ENCODE measurements around the gene SAXO2. TPM values are rescaled to one million over a fixed set of nuclear protein-coding genes. Genes with fewer than 3 reads are reported as not detected.

Gene SAXO2
- polyA plus RNA-seq, 1 donor from 2014 or later: 8.6 TPM

GRCh38 chr15:82314769-82315518 is 52.3 kb downstream of the SAXO2 start:
- no peaks in the 10 kb centered on the region for H4K20me1 ChIP-seq (ENCODE audit: insufficient read depth)
- no peaks in the 10 kb centered on the region for H3K27me3 ChIP-seq (ENCODE audit: insufficient read depth, low read depth, low read length)
- no peak overlapping the region for H3K4me2 ChIP-seq (ENCODE audit: low read length)
- no peaks in the 10 kb centered on the region for H3K36me3 ChIP-seq (ENCODE audit: insufficient read depth, low read length)
- H3F3A ChIP-seq (ENCODE audit: insufficient read depth, low read length, poor library complexity, severe bottlenecking): no peaks in the 10 kb centered on the region
- no peak overlapping the region for H3K27ac ChIP-seq (ENCODE audit: low read length)
- no peaks in the 10 kb centered on the region for H3K79me2 ChIP-seq (replicated peaks; ENCODE audit: insufficient read depth, low read length)
- no peak overlapping the region for H3K9ac ChIP-seq (ENCODE audit: low read length)
- H3K9me3 ChIP-seq (ENCODE audit: low read length): no peaks in the 10 kb centered on the region
- H3K4me3 ChIP-seq (ENCODE audit: low read length): no peak overlapping the region
- H2AFZ ChIP-seq (ENCODE audit: low read depth, low read length): no peak overlapping the region
- no peaks in the 10 kb centered on the region for H3K9me2 ChIP-seq (ENCODE audit: insufficient read depth, low read length)
- TF ChIP-seq TAF1 (IDR thresholded peaks at IDR 0.05; ENCODE audit: low read depth) (no peak), POLR2AphosphoS5 (IDR thresholded peaks at IDR 0.05) (no peak), MXI1 (conservative IDR thresholded peaks at IDR 0.05; ENCODE audit: poor library complexity, severe bottlenecking) (no peak), REST (IDR thresholded peaks at IDR 0.05; ENCODE audit: borderline replicate concordance) (no peak), CTCF (IDR thresholded peaks at IDR 0.05; ENCODE audit: poor library complexity, severe bottlenecking) (no peak), SMC3 (conservative IDR thresholded peaks at IDR 0.05; ENCODE audit: poor library complexity) (no peak)

- Histone ChIP-seq H3K36me3 (ENCODE audit: insufficient read depth, low read length) (no peaks in the 10 kb centered on the region), H3K9me2 (ENCODE audit: insufficient read depth, low read length) (no peaks in the 10 kb centered on the region), H4K20me1 (ENCODE audit: insufficient read depth) (no peaks in the 10 kb centered on the region), H3K9ac (ENCODE audit: low read length) (no peak overlapping the region), H3K79me2 (replicated peaks; ENCODE audit: insufficient read depth, low read length) (no peaks in the 10 kb centered on the region), H3K9me3 (ENCODE audit: low read length) (no peaks in the 10 kb centered on the region), H3K4me2 (ENCODE audit: low read length) (no peak overlapping the region), H3K27ac (ENCODE audit: low read length) (no peak overlapping the region), H3K4me3 (ENCODE audit: low read length) (no peak overlapping the region), H3F3A (ENCODE audit: insufficient read depth, low read length, poor library complexity, severe bottlenecking) (no peaks in the 10 kb centered on the region), H3K27me3 (ENCODE audit: insufficient read depth, low read depth, low read length) (no peaks in the 10 kb centered on the region), H2AFZ (ENCODE audit: low read depth, low read length) (no peak overlapping the region)
- TF ChIP-seq EP300 (conservative IDR thresholded peaks at IDR 0.05; ENCODE audit: poor library complexity, severe bottlenecking) (no peak), REST (IDR thresholded peaks at IDR 0.05; ENCODE audit: borderline replicate concordance) (no peak), SMC3 (conservative IDR thresholded peaks at IDR 0.05; ENCODE audit: poor library complexity) (no peak), TAF1 (IDR thresholded peaks at IDR 0.05; ENCODE audit: low read depth) (no peak), POLR2AphosphoS5 (IDR thresholded peaks at IDR 0.05) (no peak), RAD21 (conservative IDR thresholded peaks at IDR 0.05) (no peak), CTCF (IDR thresholded peaks at IDR 0.05; ENCODE audit: poor library complexity, severe bottlenecking) (no peak), EZH2 (IDR thresholded peaks at IDR 0.05; ENCODE audit: borderline replicate concordance, insufficient read depth, low read length, poor library complexity, severe bottlenecking) (no peak)
These were observed 53.1 kb downstream of the SAXO2 start for GRCh38 chr15:82315519-82316246.

Data from neural cell (in vitro differentiated cells).